H9 (cell line): ENCODE results near the gene EQTN. TPM values are rescaled to one million over a fixed set of nuclear protein-coding genes. Genes with fewer than 3 reads are reported as not detected.

Experiments used
- DNase-seq: peaks from one replicate; pipeline ENCODE4 v3.0.0-alpha.2; 2017
- H2AFZ ChIP-seq: one replicate; pipeline ENCODE4 v1.6.1; 2013; ENCODE audit warnings: mild to moderate bottlenecking, low read length, control low read depth, moderate library complexity
- H2AK5ac ChIP-seq: 2 replicates; pipeline ENCODE4 v1.6.1; 2013; ENCODE audit warnings: low read length, control low read depth, mixed read lengths; ENCODE audit not compliant: insufficient read length
- H2BK120ac ChIP-seq: one replicate; pipeline ENCODE4 v1.6.1; 2013; ENCODE audit warnings: low read depth, mild to moderate bottlenecking, low read length, control low read depth, inconsistent platforms; ENCODE audit not compliant: poor library complexity, severe bottlenecking
- H2BK12ac ChIP-seq: 2 replicates; pipeline ENCODE4 v1.6.1; 2013; ENCODE audit warnings: low read length, control low read depth, mixed read lengths, low read depth; ENCODE audit not compliant: insufficient read length
- H2BK15ac ChIP-seq: 2 replicates; pipeline ENCODE4 v1.6.1; 2013; ENCODE audit warnings: low read depth, low read length, control low read depth
- H2BK20ac ChIP-seq: one replicate; pipeline ENCODE4 v1.6.1; 2013; ENCODE audit warnings: low read depth, mild to moderate bottlenecking, low read length, control low read depth, inconsistent platforms; ENCODE audit not compliant: poor library complexity, severe bottlenecking
- H2BK5ac ChIP-seq: 2 replicates; pipeline ENCODE4 v1.6.1; 2013; ENCODE audit warnings: low read length, control low read depth, mixed read lengths; ENCODE audit not compliant: insufficient read length
- H3K14ac ChIP-seq: 2 replicates; pipeline ENCODE4 v1.6.1; 2013; ENCODE audit warnings: low read length, control low read depth; ENCODE audit not compliant: insufficient read depth
- H3K18ac ChIP-seq: 2 replicates; pipeline ENCODE4 v1.6.1; 2013; ENCODE audit warnings: low read depth, mild to moderate bottlenecking, mixed read lengths, low read length, control low read depth; ENCODE audit not compliant: insufficient read length
- H3K23ac ChIP-seq: 2 replicates; pipeline ENCODE4 v1.6.1; 2013; ENCODE audit warnings: low read length, control low read depth, mixed read lengths, low read depth; ENCODE audit not compliant: insufficient read length
- H3K23me2 ChIP-seq: 2 replicates; pipeline ENCODE4 v1.6.1; 2013; ENCODE audit warnings: low read depth, mild to moderate bottlenecking, mixed read lengths, low read length, control low read depth; ENCODE audit not compliant: insufficient read length, poor library complexity, severe bottlenecking
- H3K27ac ChIP-seq: 2 replicates; pipeline ENCODE4 v1.5.1; 2013; ENCODE audit warnings: low read length, control low read depth, mixed read lengths, low read depth; ENCODE audit not compliant: insufficient read length
- H3K27me3 ChIP-seq: 2 replicates; pipeline ENCODE4 v1.6.1; 2013; ENCODE audit warnings: low read length, control low read depth, inconsistent platforms; ENCODE audit not compliant: insufficient read depth
- H3K4ac ChIP-seq: 2 replicates; pipeline ENCODE4 v1.6.1; 2013; ENCODE audit warnings: low read depth, mild to moderate bottlenecking, control low read depth, inconsistent platforms, low read length, moderate library complexity
- H3K4me1 ChIP-seq: 2 replicates; pipeline ENCODE4 v1.6.1; 2013; ENCODE audit warnings: low read length, control low read depth, inconsistent platforms; ENCODE audit not compliant: insufficient read depth
- H3K4me2 ChIP-seq: 2 replicates; pipeline ENCODE4 v1.6.1; 2013; ENCODE audit warnings: low read length, control low read depth, mixed read lengths; ENCODE audit not compliant: insufficient read length, insufficient read depth
- H3K56ac ChIP-seq: 2 replicates; pipeline ENCODE4 v1.6.1; 2013; ENCODE audit warnings: low read depth, mild to moderate bottlenecking, mixed read lengths, low read length, control low read depth; ENCODE audit not compliant: insufficient read length
- H3K79me1 ChIP-seq: 2 replicates; pipeline ENCODE4 v1.6.1; 2013; ENCODE audit warnings: low read depth, mild to moderate bottlenecking, moderate library complexity, low read length, control low read depth, inconsistent platforms; ENCODE audit not compliant: insufficient read depth, poor library complexity, severe bottlenecking
- H3K79me2 ChIP-seq: 2 replicates; pipeline ENCODE4 v1.6.1; 2013; ENCODE audit warnings: low read length, control low read depth, inconsistent platforms; ENCODE audit not compliant: insufficient read depth
- H3K9ac ChIP-seq: 2 replicates; pipeline ENCODE4 v1.6.1; 2013; ENCODE audit warnings: low read length, control low read depth, mixed read lengths; ENCODE audit not compliant: insufficient read length; ENCODE audit errors: extremely low read depth
- H3K9me3 ChIP-seq: one replicate; pipeline ENCODE4 v1.6.1; 2013; ENCODE audit warnings: low read depth, low read length, inconsistent platforms; ENCODE audit not compliant: control insufficient read depth
- H3T11ph ChIP-seq: one replicate; pipeline ENCODE4 v1.6.1; 2013; ENCODE audit warnings: mild to moderate bottlenecking, low read length, control low read depth, inconsistent platforms
- H4K20me1 ChIP-seq: one replicate; pipeline ENCODE4 v1.6.1; 2013; ENCODE audit not compliant: control insufficient read depth, insufficient read length, insufficient read depth
- H4K5ac ChIP-seq: 2 replicates; pipeline ENCODE4 v1.6.1; 2013; ENCODE audit warnings: low read depth, mild to moderate bottlenecking, mixed read lengths, low read length, control low read depth; ENCODE audit not compliant: insufficient read length
- H4K8ac ChIP-seq: replicated peaks from 2 replicates; pipeline ENCODE4 v1.6.1; 2013; ENCODE audit warnings: low read length, control low read depth, mixed read lengths, low read depth; ENCODE audit not compliant: insufficient read length
- H4K91ac ChIP-seq: 2 replicates; pipeline ENCODE4 v1.6.1; 2013; ENCODE audit warnings: low read depth, mild to moderate bottlenecking, moderate library complexity, mixed read lengths, low read length, control low read depth; ENCODE audit not compliant: insufficient read length
- H3K27ac Mint-ChIP-seq, 3 experiments: 2 replicates in 2 of 3; 3 replicates in 1 of 3; pipeline ENCODE4 v1.8.0; 2020 to 2021; ENCODE audit warnings: mixed read lengths in 3 of 3, mild to moderate bottlenecking in 1 of 3, moderate library complexity in 1 of 3
- H3K27me3 Mint-ChIP-seq: 2 replicates; pipeline ENCODE4 v1.8.0; 2021; ENCODE audit warnings: low read depth, mild to moderate bottlenecking, moderate library complexity, mixed read lengths
- H3K36me3 Mint-ChIP-seq, 3 experiments: 2 replicates in 2 of 3; 3 replicates in 1 of 3; pipeline ENCODE4 v1.8.0; 2020 to 2021; ENCODE audit warnings: low read depth in 3 of 3, mixed read lengths in 3 of 3; ENCODE audit not compliant: insufficient read depth in 1 of 3
- H3K4me1 Mint-ChIP-seq, 2 experiments: 2 replicates each; pipeline ENCODE4 v1.8.0; 2020; ENCODE audit warnings: mixed read lengths in 2 of 2
- H3K4me3 Mint-ChIP-seq, 2 experiments: 2 replicates in 1 of 2; 3 replicates in 1 of 2; pipeline ENCODE4 v1.8.0; 2020 to 2021; ENCODE audit warnings: mild to moderate bottlenecking in 2 of 2, mixed read lengths in 2 of 2, moderate library complexity in 1 of 2
- H3K9me3 Mint-ChIP-seq, 2 experiments: 2 replicates in 1 of 2; 3 replicates in 1 of 2; pipeline ENCODE4 v1.8.0; 2020; ENCODE audit warnings: mild to moderate bottlenecking in 2 of 2, mixed read lengths in 2 of 2, moderate library complexity in 1 of 2
- WGBS: extraction: QIAGEN DNeasy Blood & Tissue Kit; methylation state at CpG from one replicate; pipeline ENCODE4 v1.1.7; 2013; ENCODE audit warnings: missing lambda C conversion rate, low lambda C conversion rate, mixed read lengths; ENCODE audit not compliant: insufficient read length; ENCODE audit errors: extremely low coverage; 5-methylcytosine and 5-hydroxymethylcytosine counted together
- total RNA-seq: library from RNA; stranded (reverse); gene quantifications from 2 replicates; pipeline ENCODE4 v1.2.1, GENCODE V29; 2021
- TF ChIP-seq, protein P1 (sequence below): fragments of 200-600 bp; sonication (generic); conservative IDR thresholded peaks from 3 replicates; pipeline ENCODE4 v1.8.0; 2021; ENCODE audit warnings: antibody characterized with exemption, mild to moderate bottlenecking

EQTN gene
- total RNA-seq, 1 experiment from 2014 or later, result not detected

DNA sequence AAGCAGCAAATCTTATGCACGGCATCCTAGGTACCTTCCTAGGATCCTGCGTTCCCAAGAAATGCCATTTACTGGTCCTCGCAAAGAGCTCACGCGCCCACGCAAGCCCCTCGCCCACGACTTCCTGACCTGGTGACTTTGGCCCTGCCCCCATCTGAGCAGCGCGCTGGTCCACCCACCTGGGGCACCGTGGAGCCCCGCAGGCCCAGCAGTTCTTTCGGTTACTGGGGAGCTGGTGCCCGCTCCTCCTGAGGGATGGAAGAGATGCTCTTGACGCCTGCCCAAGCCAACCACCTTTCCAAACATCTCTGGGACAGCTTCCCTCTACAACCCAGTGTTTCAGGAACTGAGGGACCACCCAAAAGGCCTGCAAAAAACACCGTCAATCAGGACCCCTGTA, 16.7 kb downstream of the EQTN start:
- no peak overlapping the region for H3K14ac ChIP-seq
- no peaks in the 10 kb centered on the region for H3K36me3 Mint-ChIP-seq
- H3K23ac ChIP-seq, result no peak overlapping the region
- peaks cover 3% of the 10 kb centered on the region; the same call in 1 of the 2 replicates for H3K4me1 ChIP-seq
- no peak overlapping the region for H2BK5ac ChIP-seq
- no peak overlapping the region for H3K18ac ChIP-seq
- no peaks in the 10 kb centered on the region for H3K79me1 ChIP-seq
- no peak overlapping the region for H2AFZ ChIP-seq
- no peaks in the 10 kb centered on the region for H3K79me2 ChIP-seq
- H3K4ac ChIP-seq, result no peak overlapping the region
- H3K9ac ChIP-seq, result no peak overlapping the region
- no peak overlapping the region for H2BK20ac ChIP-seq
- no peaks in the 10 kb centered on the region for H3K27me3 Mint-ChIP-seq
- no peak overlapping the region for H3K4me3 Mint-ChIP-seq
- H3K9me3 ChIP-seq, result no peaks in the 10 kb centered on the region
- H3K23me2 ChIP-seq, result no peaks in the 10 kb centered on the region
- no peak overlapping the region for H2BK15ac ChIP-seq
- H3K4me2 ChIP-seq, result no peak overlapping the region
- H2BK12ac ChIP-seq, result no peak overlapping the region
- DNase-seq, result no peak
- H4K8ac ChIP-seq, result no peak overlapping the region
- no CpG with 5 or more reads among the region's 16 CpGs for WGBS
- no peak overlapping the region for H3K56ac ChIP-seq
- no peaks in the 10 kb centered on the region for H3K9me3 Mint-ChIP-seq
- no peak overlapping the region for H4K91ac ChIP-seq
- no peak overlapping the region for H2BK120ac ChIP-seq
- no peak overlapping the region for H2AK5ac ChIP-seq
- no peak overlapping the region for H3T11ph ChIP-seq
- no peak overlapping the region for H3K27ac ChIP-seq
- no peaks in the 10 kb centered on the region for H3K27me3 ChIP-seq
- TF ChIP-seq, protein P1, sequence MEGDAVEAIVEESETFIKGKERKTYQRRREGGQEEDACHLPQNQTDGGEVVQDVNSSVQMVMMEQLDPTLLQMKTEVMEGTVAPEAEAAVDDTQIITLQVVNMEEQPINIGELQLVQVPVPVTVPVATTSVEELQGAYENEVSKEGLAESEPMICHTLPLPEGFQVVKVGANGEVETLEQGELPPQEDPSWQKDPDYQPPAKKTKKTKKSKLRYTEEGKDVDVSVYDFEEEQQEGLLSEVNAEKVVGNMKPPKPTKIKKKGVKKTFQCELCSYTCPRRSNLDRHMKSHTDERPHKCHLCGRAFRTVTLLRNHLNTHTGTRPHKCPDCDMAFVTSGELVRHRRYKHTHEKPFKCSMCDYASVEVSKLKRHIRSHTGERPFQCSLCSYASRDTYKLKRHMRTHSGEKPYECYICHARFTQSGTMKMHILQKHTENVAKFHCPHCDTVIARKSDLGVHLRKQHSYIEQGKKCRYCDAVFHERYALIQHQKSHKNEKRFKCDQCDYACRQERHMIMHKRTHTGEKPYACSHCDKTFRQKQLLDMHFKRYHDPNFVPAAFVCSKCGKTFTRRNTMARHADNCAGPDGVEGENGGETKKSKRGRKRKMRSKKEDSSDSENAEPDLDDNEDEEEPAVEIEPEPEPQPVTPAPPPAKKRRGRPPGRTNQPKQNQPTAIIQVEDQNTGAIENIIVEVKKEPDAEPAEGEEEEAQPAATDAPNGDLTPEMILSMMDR, result no peak
- peak overlapping the region in 1 of 3 experiments; percentile 35; a peak in 1 of 7 replicates for H3K27ac Mint-ChIP-seq
- no peak overlapping the region for H4K5ac ChIP-seq
- peaks cover 11 to 20% of the 10 kb centered on the region in 2 experiments for H3K4me1 Mint-ChIP-seq
- no peaks in the 10 kb centered on the region for H4K20me1 ChIP-seq
